ENCODE measurements around the gene SYCP2L.
"Not testable (repeated sequence)": the region's sequence is repeated elsewhere in the genome, so short reads cannot be mapped to it uniquely, and the experiment has no call there.

The SYCP2L gene

DNA sequence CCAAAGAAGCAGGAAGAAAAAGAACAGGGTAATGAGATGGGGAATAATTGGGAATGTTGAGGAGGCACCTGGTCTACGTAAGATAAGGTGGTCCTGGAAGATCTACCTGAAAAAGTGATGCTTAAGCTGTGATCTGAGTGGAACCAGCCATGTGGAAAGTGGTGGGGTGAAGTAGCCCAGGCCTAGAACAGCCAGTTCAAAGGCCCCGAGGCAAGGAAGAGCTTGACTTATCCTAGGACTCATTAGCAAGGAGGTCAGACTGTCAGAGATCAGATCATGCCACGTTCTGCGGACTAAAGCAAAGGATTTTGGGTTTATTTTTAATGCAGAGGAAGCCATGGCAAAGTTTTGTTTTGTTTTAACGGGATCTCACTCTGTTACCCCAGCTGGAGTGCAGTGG, 5.1 kb downstream of the SYCP2L start:
- H3K9me3 Mint-ChIP-seq: peaks cover 5% of the 10 kb centered on the region
- H3K4me1 Mint-ChIP-seq (ENCODE audit: low read depth): peaks cover 7% of the 10 kb centered on the region
- no peak overlapping the region for H3K4me3 Mint-ChIP-seq
- H3K27me3 Mint-ChIP-seq: peaks cover 58% of the 10 kb centered on the region
- no peak overlapping the region for H3K27ac Mint-ChIP-seq
- H3K36me3 Mint-ChIP-seq (ENCODE audit: low read depth): no peaks in the 10 kb centered on the region
- no peak for DNase-seq

DNA sequence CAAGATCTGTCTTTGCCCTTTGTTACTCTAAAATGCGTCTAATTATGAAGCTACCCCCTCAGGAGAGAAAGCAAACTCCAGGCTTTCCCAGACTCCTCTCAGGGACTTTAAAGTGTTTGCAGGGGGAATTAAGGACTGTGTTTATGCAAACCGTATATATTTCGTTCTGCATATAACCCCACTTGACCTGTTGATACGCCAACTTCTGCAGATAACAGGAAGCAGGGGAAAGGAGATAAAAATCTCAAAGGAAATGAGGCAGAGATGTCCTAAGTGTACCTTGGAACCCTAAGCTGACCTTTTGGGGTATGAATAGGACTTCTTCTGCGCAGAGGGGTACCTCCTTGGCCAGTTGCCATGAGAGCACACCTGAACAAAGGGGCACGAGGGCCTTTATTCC, 8.1 kb downstream of the SYCP2L start:
- no peak overlapping the region for H3K27ac Mint-ChIP-seq

DNA sequence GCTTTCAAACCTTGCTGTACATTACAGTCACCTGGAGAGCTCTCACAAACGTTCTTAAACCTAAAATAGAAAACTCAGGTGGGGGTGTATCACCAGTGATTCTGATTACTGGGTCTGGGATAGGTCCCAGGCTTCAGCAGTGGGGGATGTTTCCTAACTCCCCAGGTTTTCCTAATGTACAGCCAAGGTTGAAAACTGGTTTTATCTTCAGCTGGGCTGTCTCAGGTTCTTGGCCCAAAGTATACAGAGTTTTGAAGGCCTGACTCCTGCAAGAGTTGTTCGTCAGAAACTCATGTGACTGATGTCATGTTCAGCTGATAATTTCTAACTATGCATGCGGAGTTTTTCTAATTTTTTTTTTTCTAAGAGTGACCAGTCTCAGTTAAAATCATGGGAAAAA, 9.8 kb downstream of the SYCP2L start:
- Mint-ChIP-seq H3K27me3 (peaks cover 18% of the 10 kb centered on the region), H3K27ac (no peak overlapping the region), H3K9me3 (no peaks in the 10 kb centered on the region), H3K4me1 (ENCODE audit: low read depth) (peaks cover under 1% of the 10 kb centered on the region), H3K4me3 (no peak overlapping the region), H3K36me3 (ENCODE audit: low read depth) (no peaks in the 10 kb centered on the region)
- DNase-seq: no peak

More for the DNA sequence above, 8.1 kb downstream of the SYCP2L start:
- H3K27me3 Mint-ChIP-seq: peaks cover 32% of the 10 kb centered on the region
- H3K36me3 Mint-ChIP-seq (ENCODE audit: low read depth): no peaks in the 10 kb centered on the region
- no peaks in the 10 kb centered on the region for H3K4me1 Mint-ChIP-seq (ENCODE audit: low read depth)
- no peaks in the 10 kb centered on the region for H3K9me3 Mint-ChIP-seq
- DNase-seq: no peak
- no peak overlapping the region for H3K4me3 Mint-ChIP-seq

DNA sequence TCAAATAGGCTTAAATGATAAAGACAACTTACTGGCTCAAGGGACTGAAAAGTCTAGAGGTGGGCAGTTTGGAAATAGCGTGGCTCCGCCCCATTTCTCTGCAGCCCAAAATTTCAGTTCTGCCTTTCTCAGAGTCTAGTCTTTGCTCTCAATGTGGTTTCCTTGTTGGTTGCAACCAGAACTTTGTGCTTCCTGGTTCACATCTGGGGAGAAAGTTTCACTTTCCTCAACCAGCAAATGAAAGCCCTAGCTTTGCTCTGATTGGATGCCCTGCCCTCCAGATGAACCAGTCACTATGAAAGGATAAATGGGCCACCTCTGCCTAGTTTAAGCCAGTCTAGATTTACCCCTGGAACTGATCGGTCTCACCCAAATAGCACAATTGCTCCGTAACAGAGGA, 14.9 kb downstream of the SYCP2L start:
- H3K27ac Mint-ChIP-seq: no peak overlapping the region
- no peak for DNase-seq

DNA sequence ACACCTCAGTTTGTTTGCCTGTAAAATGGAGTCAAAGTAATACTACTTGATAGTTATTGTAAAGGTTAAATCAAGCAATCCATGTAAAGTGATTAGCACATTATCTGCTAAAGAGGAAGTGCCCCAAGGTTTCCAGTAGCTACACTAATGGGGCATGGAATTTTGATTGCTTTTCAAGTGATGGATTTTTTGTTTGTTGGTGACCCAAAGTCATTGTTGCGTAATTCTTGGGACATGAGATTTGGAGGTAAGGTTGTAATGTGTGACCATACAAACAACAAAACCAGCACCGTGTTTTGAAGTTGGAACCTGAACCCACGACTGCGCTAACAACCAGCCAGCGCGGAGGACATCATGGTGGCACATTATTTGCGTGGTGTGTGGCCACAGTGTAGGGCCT, 17.2 kb downstream of the SYCP2L start:
- peaks cover 5% of the 10 kb centered on the region for H3K4me1 Mint-ChIP-seq (ENCODE audit: low read depth)
- DNase-seq: no peak

More for the DNA sequence above, 14.9 kb downstream of the SYCP2L start:
- H3K4me1 Mint-ChIP-seq (ENCODE audit: low read depth): peaks cover 5% of the 10 kb centered on the region
- H3K36me3 Mint-ChIP-seq (ENCODE audit: low read depth): no peaks in the 10 kb centered on the region
- no peaks in the 10 kb centered on the region for H3K9me3 Mint-ChIP-seq
- H3K27me3 Mint-ChIP-seq: peaks cover 2% of the 10 kb centered on the region
- no peak overlapping the region for H3K4me3 Mint-ChIP-seq

DNA sequence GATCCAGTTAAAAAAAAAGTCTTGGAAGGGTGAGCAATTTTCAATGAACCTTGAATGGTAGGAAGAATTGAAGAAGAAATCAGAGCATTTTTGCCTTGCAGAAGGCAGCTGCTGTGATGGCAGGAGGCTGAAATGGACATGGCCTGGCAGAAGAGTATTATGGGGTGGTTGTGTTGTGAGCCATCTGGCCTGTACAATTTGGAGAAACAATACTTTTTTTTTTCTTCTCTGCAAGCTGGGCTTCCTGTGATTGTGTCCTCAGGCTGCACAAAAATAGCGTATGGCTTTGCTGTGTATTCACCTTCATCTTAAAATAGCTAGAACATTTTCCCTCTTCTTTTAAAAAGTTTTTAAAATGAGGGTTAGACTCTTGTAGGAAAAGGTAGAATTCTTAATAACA, 21.4 kb downstream of the SYCP2L start:
- Mint-ChIP-seq H3K4me1 (ENCODE audit: low read depth) (no peaks in the 10 kb centered on the region), H3K4me3 (no peak overlapping the region), H3K27me3 (peaks cover 26% of the 10 kb centered on the region), H3K36me3 (ENCODE audit: low read depth) (no peaks in the 10 kb centered on the region), H3K27ac (no peak overlapping the region), H3K9me3 (no peaks in the 10 kb centered on the region)
- DNase-seq: no peak

More for the DNA sequence above, 17.2 kb downstream of the SYCP2L start:
- H3K4me3 Mint-ChIP-seq: no peak overlapping the region
- H3K27me3 Mint-ChIP-seq: peaks cover 4% of the 10 kb centered on the region
- no peak overlapping the region for H3K27ac Mint-ChIP-seq
- no peaks in the 10 kb centered on the region for H3K36me3 Mint-ChIP-seq (ENCODE audit: low read depth)
- no peaks in the 10 kb centered on the region for H3K9me3 Mint-ChIP-seq

DNA sequence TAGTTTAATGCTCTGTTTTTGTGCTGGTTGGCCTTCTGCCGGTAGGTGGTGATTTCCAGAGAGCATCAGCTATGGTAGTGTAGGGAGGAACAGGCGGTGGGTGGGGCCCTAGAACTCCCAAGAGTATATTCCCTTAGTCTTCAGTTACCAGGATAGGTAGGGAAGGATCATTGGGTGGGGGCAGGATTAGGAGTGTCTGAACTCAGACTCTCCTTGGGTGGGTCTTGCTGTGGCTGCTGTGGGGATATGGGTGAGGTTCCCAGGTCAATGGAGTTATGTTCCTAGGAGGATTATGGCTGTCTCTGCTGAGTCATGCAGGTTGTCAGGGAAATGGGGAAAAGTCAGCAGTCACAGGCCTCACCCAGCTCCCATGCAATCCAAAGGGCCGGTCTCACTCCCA, 32.7 kb downstream of the SYCP2L start:
- not testable (repeated sequence) for DNase-seq; H3K4me1 Mint-ChIP-seq (ENCODE audit: low read depth); H3K27ac Mint-ChIP-seq; H3K9me3 Mint-ChIP-seq; H3K4me3 Mint-ChIP-seq; H3K36me3 Mint-ChIP-seq (ENCODE audit: low read depth)
- H3K27me3 Mint-ChIP-seq: peaks cover 40% of the 10 kb centered on the region

DNA sequence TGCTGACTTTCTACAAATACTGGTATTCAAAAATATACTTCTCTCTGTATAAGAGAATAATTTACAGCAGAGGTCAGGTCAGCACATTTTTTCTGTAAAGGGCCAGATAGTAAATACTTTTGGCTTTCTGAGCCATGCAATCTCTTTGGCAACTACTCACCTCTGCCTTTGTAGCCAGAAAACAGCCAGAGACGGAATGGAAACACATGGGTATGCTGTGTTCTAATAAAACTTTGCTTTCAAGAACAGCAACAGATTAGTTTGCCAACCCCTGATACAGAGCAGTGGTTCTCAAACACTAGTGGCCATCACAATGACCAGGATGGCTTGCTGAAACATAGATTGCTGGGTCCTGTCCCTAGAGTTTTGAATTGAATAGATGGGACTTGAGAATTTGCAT, 46.3 kb downstream of the SYCP2L start:
- DNase-seq: no peak
- Mint-ChIP-seq H3K4me1 (ENCODE audit: low read depth) (no peaks in the 10 kb centered on the region), H3K9me3 (no peaks in the 10 kb centered on the region), H3K36me3 (ENCODE audit: low read depth) (no peaks in the 10 kb centered on the region), H3K27me3 (peaks cover 30% of the 10 kb centered on the region), H3K27ac (no peak overlapping the region), H3K4me3 (no peak overlapping the region)

DNA sequence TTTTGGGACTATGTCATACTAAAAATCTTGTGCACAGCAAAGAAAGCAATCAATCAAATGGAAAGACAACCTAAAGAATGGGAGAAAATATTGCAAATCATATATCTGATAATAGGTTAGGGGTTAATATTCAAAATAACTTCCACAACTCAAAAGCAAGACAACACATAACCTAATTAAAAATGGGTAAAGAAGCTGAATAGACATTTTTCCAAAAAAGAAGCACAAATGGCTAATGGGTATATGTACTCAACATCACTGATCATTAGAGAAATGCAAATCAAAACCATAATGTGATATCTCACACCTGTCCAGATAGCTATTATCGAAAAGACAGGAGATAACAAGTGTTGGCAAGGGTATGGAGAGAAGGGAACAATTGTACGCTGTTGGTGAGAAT, 53.0 kb downstream of the SYCP2L start:
- H3K27me3 Mint-ChIP-seq: peaks cover 10% of the 10 kb centered on the region
- no peak overlapping the region for H3K4me3 Mint-ChIP-seq
- H3K4me1 Mint-ChIP-seq (ENCODE audit: low read depth): no peaks in the 10 kb centered on the region
- H3K9me3 Mint-ChIP-seq: no peaks in the 10 kb centered on the region
- no peak for DNase-seq
- H3K36me3 Mint-ChIP-seq (ENCODE audit: low read depth): no peaks in the 10 kb centered on the region
- no peak overlapping the region for H3K27ac Mint-ChIP-seq

DNA sequence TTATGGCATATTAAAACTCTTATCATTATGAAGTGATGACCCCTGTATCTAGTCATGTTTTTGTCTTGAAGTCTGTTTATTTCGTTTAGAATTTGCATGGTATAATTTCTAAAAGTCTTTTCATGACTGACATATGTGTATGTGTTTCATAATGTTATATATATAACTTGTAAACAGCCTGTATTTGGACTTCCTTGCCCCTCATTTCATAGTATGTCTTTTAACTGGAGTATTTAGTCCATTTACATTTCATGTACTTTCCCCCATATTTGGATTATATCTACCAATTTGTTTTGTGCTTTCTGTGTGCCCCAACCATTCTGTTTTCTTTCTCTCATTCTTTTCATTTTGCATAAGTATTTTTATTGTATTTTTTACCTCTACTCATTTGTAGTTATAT, 59.0 kb downstream of the SYCP2L start:
- H3K9me3 Mint-ChIP-seq: no peaks in the 10 kb centered on the region
- no peaks in the 10 kb centered on the region for H3K4me1 Mint-ChIP-seq (ENCODE audit: low read depth)
- no peak overlapping the region for H3K27ac Mint-ChIP-seq
- no peak for DNase-seq
- no peak overlapping the region for H3K4me3 Mint-ChIP-seq
- H3K36me3 Mint-ChIP-seq (ENCODE audit: low read depth): no peaks in the 10 kb centered on the region
- H3K27me3 Mint-ChIP-seq: peaks cover 11% of the 10 kb centered on the region

DNA sequence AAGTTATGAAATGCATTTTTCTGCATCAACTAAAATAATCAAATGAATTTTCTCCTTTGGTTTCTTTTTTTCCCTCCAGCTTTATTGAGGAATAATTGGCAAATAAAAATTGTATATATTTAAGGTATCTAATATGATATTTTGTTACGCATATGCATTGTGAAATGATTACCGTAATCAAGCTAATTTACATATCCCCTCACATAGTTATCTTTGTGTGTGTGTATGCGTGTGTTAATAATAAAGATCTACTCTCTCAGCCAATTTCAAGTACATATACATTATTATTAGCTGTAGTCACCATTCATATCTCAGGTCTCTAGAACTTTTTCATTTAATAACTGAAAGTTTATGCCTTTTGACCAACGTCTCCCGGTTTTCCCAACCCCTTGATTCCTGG, 61.1 kb downstream of the SYCP2L start:
- no peak for DNase-seq
- Mint-ChIP-seq H3K27ac (no peak overlapping the region), H3K9me3 (no peaks in the 10 kb centered on the region), H3K36me3 (ENCODE audit: low read depth) (no peaks in the 10 kb centered on the region), H3K4me1 (ENCODE audit: low read depth) (no peaks in the 10 kb centered on the region), H3K4me3 (no peak overlapping the region), H3K27me3 (peaks cover 21% of the 10 kb centered on the region)

DNA sequence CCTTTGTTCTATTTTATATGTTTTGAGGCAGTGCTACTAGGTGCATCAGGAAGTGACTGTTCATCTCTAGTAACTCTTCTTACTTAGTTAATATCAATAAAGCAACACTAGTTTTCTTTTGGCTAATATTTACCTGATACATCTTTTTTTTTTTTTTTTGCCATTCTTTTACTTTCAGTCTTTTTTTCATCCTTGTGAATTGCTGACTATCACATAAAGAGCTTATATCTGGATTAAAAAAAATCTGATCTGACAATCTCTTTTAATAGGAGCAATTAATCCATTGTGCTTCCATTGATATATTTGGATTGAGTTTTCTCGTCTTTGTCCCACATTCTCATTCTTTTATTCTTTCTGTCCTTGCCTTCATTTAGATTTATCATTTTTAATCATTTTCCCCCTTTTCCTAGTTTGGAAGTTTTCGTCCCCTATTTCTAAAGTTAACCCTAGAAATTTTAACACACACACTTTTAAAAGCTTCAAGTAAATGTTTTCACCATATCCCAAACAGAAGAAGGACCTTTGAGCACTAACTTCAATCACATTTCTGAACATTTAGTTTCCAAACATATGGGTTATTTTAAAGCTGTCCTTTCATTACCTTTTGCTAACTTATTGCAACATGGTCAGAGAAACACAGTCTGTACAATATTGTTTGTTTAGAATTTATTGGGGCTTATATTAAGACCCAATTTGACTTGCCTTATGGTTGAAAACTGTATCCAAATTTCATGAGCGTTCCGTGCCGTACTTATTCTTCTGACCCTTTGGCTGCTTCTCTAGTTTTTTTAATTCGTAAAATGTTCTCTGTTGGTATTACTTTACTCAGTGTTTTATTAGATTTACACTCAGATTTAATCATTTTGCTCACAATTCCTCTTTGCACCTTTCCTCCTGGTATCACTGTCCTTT, 63.0 kb downstream of the SYCP2L start:
- H3K27ac Mint-ChIP-seq: no peak overlapping the region
- H3K27me3 Mint-ChIP-seq: peaks cover 32% of the 10 kb centered on the region
- no peaks in the 10 kb centered on the region for H3K4me1 Mint-ChIP-seq (ENCODE audit: low read depth)
- no peak for DNase-seq
- H3K9me3 Mint-ChIP-seq: no peaks in the 10 kb centered on the region
- no peak overlapping the region for H3K4me3 Mint-ChIP-seq
- no peaks in the 10 kb centered on the region for H3K36me3 Mint-ChIP-seq (ENCODE audit: low read depth)

DNA sequence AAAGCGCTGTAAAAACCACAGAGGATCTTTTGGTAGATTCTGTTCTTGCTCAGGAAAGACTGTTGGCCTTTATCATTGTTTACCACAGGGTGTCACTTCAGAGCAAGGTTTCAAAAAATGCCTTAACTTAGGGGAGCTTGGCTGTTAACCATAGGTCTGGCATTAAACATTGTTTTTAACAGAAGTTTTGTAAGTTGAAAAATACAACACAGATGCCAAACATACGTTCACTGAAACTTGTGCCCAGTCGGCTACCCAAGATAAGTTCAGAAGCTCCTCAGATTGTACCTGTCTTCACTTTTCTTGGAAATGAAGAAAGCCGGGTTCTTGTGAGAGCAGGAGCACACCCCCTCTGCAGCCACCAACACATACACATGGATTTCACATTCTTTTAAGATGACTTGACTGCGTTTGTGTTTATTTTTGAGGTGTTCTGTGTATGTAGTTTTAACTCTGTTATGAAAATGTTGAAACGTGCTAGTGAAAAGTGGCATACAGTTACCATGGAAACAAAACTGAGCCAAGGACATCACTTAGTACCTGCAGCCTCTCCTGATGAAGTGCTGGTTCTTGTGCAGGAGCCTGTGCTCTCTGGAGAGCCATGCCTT, 64.9 kb downstream of the SYCP2L start:
- Mint-ChIP-seq H3K27ac (no peak overlapping the region), H3K4me1 (ENCODE audit: low read depth) (no peaks in the 10 kb centered on the region), H3K9me3 (no peaks in the 10 kb centered on the region)

DNA sequence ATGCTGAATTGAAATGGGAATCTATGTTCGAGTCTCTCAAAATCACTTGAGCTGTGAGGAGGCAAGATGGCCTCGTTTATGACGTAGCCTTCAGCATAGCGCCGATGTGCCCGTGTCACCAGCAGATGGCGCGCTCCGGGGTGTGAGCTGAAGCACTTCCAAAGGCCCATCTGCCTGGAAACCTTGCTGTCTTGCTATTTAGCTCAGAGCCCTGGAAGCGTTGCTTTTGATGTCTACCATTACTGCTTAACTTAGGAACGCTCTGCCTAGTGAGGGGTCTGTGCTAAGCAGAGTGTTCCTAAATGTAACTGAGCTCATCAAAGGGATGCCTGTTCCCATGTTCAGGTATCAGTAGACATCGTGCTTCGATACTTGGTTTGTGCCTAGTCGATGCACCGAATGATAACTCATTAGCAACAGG, 67.7 kb downstream of the SYCP2L start:
- Mint-ChIP-seq H3K27ac (no peak overlapping the region), H3K4me3 (no peak overlapping the region), H3K27me3 (peaks cover 34% of the 10 kb centered on the region), H3K9me3 (no peaks in the 10 kb centered on the region), H3K36me3 (ENCODE audit: low read depth) (no peaks in the 10 kb centered on the region), H3K4me1 (ENCODE audit: low read depth) (no peaks in the 10 kb centered on the region)
- peak; percentile 77 for DNase-seq

More for the DNA sequence above, 64.9 kb downstream of the SYCP2L start:
- H3K27me3 Mint-ChIP-seq: peaks cover 32% of the 10 kb centered on the region
- H3K4me3 Mint-ChIP-seq: no peak overlapping the region
- DNase-seq: no peak
- no peaks in the 10 kb centered on the region for H3K36me3 Mint-ChIP-seq (ENCODE audit: low read depth)

DNA sequence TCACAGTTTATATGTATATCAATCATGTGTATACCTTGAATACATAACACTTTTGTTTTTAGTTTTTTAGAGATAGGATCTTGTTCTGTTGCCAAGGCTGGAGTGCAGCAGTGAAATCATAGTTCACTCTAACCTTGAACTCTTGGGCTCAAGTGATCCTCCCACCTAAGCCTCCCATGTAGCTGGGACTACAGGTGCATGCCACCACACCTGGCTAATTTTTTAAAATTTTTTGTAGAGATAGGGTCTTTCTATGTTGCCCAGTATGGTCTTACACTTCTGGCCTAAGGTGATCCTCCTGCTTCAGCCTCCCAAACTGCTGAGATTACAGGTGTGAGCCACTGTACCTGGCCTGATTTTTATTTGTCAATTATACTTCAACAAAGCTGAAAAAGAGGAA, 69.9 kb downstream of the SYCP2L start:
- H3K4me1 Mint-ChIP-seq (ENCODE audit: low read depth): no peaks in the 10 kb centered on the region
- H3K27me3 Mint-ChIP-seq: peaks cover 41% of the 10 kb centered on the region
- no peaks in the 10 kb centered on the region for H3K9me3 Mint-ChIP-seq
- no peaks in the 10 kb centered on the region for H3K36me3 Mint-ChIP-seq (ENCODE audit: low read depth)
- H3K27ac Mint-ChIP-seq: no peak overlapping the region
- no peak for DNase-seq
- H3K4me3 Mint-ChIP-seq: no peak overlapping the region

Measured in activated T-cell treated with anti-CD3 and anti-CD28 coated beads, Interleukin-2, amount 50 U/mL, for 24 hours (primary cell).